Colonic mucosa (tissue), 4 donors: Measurements from ENCODE around the gene KLHL2. TPM values are rescaled to one million over a fixed set of nuclear protein-coding genes. Genes with fewer than 3 reads are reported as not detected.
"Not testable (repeated sequence)": the region's sequence is repeated elsewhere in the genome, so short reads cannot be mapped to it uniquely, and the experiment has no call there.

Experiments
- DNase-seq: peaks from one replicate; pipeline ENCODE4 v3.0.0-alpha.2; 2020
- H3K27ac ChIP-seq: fragments of 200-600 bp; one replicate; pipeline ENCODE4 v1.8.0; 2021
- H3K27me3 ChIP-seq: fragments of 200-600 bp; one replicate; pipeline ENCODE4 v1.8.0; 2021
- H3K36me3 ChIP-seq: fragments of 200-600 bp; one replicate; pipeline ENCODE4 v1.8.0; 2021
- H3K4me1 ChIP-seq: fragments of 200-600 bp; one replicate; pipeline ENCODE4 v1.8.0; 2021; ENCODE audit warnings: mild to moderate bottlenecking
- H3K4me3 ChIP-seq: fragments of 200-600 bp; one replicate; pipeline ENCODE4 v1.8.0; 2021
- H3K9ac ChIP-seq, 2 donors: one replicate each; pipeline ENCODE4 v1.7.0; 2013; ENCODE audit warnings: control low read depth in 2 of 2, low read depth in 2 of 2, low read length in 2 of 2
- H3K9me3 ChIP-seq: fragments of 200-600 bp; one replicate; pipeline ENCODE4 v1.8.0; 2021
- CTCF ChIP-seq: fragments of 200-600 bp; IDR thresholded peaks from one replicate; pipeline ENCODE4 v1.8.0; 2022; ENCODE audit warnings: antibody characterized with exemption, mild to moderate bottlenecking
- intact Hi-C: fragments of 100-400 bp; cut with DNase I; formaldehyde crosslinking; loops from one replicate; pipeline ENCODE4 v1.14.1; 2022
- total RNA-seq, 2 donors: library from RNA; stranded (reverse); fragmentation: NEBNext Ultra II Directional in 1 of 2; extraction: Animal tissue kit (Norgen Biotek cat#: 25700) in 1 of 2; gene quantifications; one replicate each; pipeline ENCODE4 v1.2.1, GENCODE V29; 2021
- donor health status: healthy.
- donor health status: DM: no; HTN: no; CAD: no.
- donor health status: DM: no; HTN: no; CAD: no.

KLHL2 gene
- total RNA-seq, 2 donors from 2014 or later, result 8.6 to 11.1 TPM

GRCh38 chr4:165170819-165171218 lies 36.5 kb upstream of the KLHL2 start:
- no peak overlapping the region for H3K9ac ChIP-seq
- TF ChIP-seq CTCF, result no peak
- no peaks in the 10 kb centered on the region for H3K36me3 ChIP-seq
- H3K27ac ChIP-seq, result no peak overlapping the region
- no peaks in the 10 kb centered on the region for H3K27me3 ChIP-seq
- H3K4me3 ChIP-seq, result no peak overlapping the region
- intact Hi-C loops, result no loop called here
- DNase-seq, result no peak
- H3K4me1 ChIP-seq, result no peaks in the 10 kb centered on the region
- H3K9me3 ChIP-seq, result no peaks in the 10 kb centered on the region

GRCh38 chr4:165175470-165175869 lies 31.9 kb upstream of the KLHL2 start:
- not testable (repeated sequence) for H3K9ac ChIP-seq

GRCh38 chr4:165175879-165176278 lies 31.5 kb upstream of the KLHL2 start:
- Histone ChIP-seq H3K4me3 (no peak overlapping the region), H3K27me3 (no peaks in the 10 kb centered on the region), H3K4me1 (no peaks in the 10 kb centered on the region), H3K27ac (no peak overlapping the region), H3K9ac (no peak overlapping the region), H3K36me3 (no peaks in the 10 kb centered on the region), H3K9me3 (no peaks in the 10 kb centered on the region)
- intact Hi-C loops, result no loop called here
- TF ChIP-seq CTCF, result no peak
- DNase-seq, result no peak

More at GRCh38 chr4:165175470-165175869, 31.9 kb upstream of the KLHL2 start:
- H3K27me3 ChIP-seq, H3K4me1 ChIP-seq, H3K9me3 ChIP-seq, H3K4me3 ChIP-seq, intact Hi-C loops, H3K27ac ChIP-seq, H3K36me3 ChIP-seq, DNase-seq: not testable (repeated sequence)

- intact Hi-C loops, result no loop called here
- Histone ChIP-seq H3K9me3 (no peaks in the 10 kb centered on the region), H3K4me3 (no peak overlapping the region), H3K36me3 (no peaks in the 10 kb centered on the region), H3K4me1 (no peaks in the 10 kb centered on the region), H3K27ac (no peak overlapping the region), H3K27me3 (no peaks in the 10 kb centered on the region), H3K9ac (no peak overlapping the region)
- TF ChIP-seq CTCF, result no peak
- DNase-seq, result no peak
Observed at GRCh38 chr4:165177725-165178666, 29.4 kb upstream of the KLHL2 start.

GRCh38 chr4:165184220-165184619 lies 23.1 kb upstream of the KLHL2 start:
- Histone ChIP-seq H3K36me3 (no peaks in the 10 kb centered on the region), H3K4me3 (no peak overlapping the region), H3K27me3 (no peaks in the 10 kb centered on the region), H3K4me1 (no peaks in the 10 kb centered on the region), H3K9ac (no peak overlapping the region), H3K27ac (no peak overlapping the region), H3K9me3 (no peaks in the 10 kb centered on the region)
- TF ChIP-seq CTCF, result no peak
- DNase-seq, result no peak
- intact Hi-C loops, result no loop called here

- H3K4me1 ChIP-seq, H3K27ac ChIP-seq, H3K4me3 ChIP-seq, H3K36me3 ChIP-seq, DNase-seq, H3K9ac ChIP-seq, H3K9me3 ChIP-seq, intact Hi-C loops, H3K27me3 ChIP-seq: not testable (repeated sequence)
Observed at GRCh38 chr4:165184998-165185397, 22.4 kb upstream of the KLHL2 start.
